AG08395 (cell line): ENCODE data around the gene TAF7L.
"Not testable (repeated sequence)": the region's sequence is repeated elsewhere in the genome, so short reads cannot be mapped to it uniquely, and the experiment has no call there.

Experiments used
- DNase-seq: peaks from one replicate; pipeline ENCODE4 v3.0.0; 2012; ENCODE audit warnings: mixed read lengths, low spot score

The TAF7L gene, protein sequence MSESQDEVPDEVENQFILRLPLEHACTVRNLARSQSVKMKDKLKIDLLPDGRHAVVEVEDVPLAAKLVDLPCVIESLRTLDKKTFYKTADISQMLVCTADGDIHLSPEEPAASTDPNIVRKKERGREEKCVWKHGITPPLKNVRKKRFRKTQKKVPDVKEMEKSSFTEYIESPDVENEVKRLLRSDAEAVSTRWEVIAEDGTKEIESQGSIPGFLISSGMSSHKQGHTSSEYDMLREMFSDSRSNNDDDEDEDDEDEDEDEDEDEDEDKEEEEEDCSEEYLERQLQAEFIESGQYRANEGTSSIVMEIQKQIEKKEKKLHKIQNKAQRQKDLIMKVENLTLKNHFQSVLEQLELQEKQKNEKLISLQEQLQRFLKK

DNA sequence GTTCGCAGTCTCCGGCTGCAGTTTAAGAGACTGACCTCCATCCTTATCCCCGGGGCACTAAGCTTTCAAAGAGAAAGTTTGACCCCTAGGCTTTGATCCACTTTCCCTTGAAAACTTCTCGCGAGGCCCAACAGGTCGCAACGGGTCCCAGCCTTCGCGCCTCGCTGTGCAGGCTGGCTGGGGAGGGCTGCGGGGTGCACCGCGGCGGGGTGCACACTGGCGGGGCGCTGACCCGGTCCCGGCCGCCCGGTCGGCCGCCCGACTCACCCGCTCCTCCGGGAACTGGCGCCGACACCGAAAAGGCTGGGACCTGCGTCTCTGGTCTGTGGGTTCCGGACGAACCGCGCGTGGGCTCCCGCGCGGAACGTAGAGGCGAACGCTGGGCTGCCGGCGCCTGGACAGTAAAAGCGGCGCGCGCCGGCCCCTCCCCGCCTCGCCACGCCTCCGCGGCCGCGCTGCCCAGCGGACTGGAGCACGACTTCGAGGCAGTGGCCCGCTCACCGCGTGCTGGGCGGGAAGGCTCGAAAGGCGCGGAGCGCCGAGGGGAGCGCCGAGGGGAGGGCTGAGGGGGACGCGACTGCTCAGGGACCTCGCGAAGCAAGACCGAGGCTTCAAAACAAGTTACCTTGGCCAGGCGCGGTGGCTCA, at the start of gene TAF7L:
Gene TAF7L, minus strand, starts transcription at position 378 of the 647 bp plus-strand sequence. CDS start 3,791 bp downstream, outside the sequence.
- DNase-seq, result no peak

DNA sequence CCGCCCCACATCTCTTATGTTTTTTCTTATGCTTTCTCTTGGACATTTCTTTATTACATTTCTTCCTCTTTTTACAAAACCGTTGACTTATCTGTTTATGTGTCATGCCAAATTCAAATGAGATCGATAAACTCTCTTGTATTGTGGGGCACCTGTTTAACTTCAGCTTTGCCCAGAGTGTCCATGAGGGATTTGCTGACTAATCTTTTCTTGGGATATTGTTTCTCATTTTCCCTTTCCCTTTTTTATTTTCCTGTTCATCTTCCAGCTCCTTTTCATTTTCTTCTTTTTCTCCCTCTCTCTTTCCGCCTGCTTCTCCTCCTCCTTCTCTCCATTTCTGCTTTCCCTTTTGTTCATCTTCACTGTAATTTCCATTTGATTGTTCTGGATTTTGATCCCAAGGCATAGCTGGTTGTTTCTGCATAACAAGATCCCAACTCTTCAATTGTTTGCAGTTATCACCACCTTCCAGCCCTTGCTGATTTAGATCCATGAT, 46.7 kb upstream of the TAF7L start:
- DNase-seq, result no peak

DNA sequence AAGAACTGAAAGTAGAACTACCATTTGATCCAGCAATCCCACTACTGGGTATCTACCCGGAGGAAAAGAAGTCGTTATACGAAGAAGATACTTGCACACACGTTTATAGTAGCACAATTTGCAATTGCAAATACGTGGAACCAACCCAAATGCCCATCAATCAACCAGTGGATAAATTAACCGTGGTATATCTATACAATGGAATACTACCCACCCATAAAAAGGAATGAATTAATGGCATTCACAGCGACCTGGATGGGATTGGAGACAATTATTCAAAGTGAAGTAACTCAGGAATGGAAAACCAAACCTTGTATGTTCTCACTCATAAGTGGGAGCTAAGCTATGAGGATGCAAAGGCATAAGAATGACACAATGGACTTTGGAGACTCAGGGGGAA, 43.2 kb upstream of the TAF7L start:
- DNase-seq, result not testable (repeated sequence)

DNA sequence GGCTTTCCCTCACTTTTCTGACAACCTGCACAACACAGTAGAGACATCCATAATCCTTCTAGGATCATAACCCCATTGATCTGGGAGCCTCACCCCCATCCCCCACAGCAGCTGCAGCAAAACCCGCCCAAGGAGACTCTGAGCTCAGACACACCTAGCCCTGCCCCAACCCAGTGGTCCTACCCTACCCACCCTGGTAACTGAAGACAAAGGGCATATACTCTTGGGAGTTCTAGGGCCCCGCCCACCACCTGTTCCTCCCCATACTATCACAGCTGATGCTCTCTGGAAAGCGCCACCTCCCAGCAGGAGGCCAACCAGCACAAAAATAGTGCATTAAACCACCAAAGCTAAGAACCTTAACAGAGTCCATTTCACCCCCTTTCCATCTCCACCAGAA, 35.5 kb upstream of the TAF7L start:
- not testable (repeated sequence) for DNase-seq

DNA sequence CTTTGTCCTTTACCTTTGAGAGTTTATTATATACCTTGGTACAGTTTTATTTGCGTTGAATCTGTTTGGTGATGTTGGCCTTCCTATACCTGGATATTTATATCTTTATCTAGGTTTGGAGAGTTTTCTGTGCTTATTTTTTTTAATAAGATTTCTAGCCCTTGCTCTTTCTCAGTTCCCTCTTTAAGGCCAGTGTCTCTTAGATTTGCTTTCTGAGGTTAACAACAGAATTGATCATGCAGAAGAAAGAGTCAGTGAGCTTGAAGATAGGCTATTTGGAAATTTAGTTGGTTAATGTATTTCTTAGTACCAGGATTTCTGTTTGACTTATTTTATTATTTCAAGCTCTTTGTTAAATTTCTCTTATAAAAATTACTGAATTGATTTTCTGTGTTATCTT, 12.7 kb upstream of the TAF7L start:
- DNase-seq, result no peak

DNA sequence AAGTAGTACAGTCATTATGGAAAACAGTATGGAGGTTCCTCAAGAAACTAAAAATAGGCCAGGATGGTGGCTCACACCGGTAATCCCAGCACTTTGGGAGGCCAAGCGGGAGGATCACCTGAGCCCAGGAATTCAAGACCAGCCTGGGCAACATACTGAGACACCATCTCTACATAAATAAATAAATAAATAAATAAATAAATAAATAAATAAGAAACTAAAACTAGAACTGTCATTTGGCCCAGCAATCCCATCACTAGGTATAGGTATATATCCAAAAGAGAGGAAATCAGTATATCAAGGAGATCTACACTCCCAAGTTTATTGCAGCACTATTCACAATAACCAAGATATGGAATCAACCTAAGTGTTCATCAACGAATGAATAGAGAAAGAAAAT, 4.5 kb upstream of the TAF7L start:
- not testable (repeated sequence) for DNase-seq

DNA sequence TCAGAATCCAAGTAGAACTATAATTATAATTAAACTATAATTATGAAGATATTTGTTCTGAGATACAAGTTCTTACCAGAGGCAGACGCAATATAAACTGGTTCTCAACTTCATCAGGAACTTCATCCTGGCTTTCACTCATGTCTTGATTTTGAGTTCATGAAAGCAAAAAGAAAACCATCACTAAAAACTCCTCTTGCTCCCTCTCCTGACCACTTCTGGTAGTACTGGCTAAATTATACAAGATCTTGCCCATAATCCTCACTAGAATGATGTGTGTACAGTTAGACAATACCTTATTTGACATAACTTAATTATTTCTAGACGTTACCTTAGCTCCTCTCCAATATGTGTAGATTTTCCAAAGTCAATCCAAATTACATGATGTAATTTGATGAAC, 3.7 kb downstream of the TAF7L start:
- peak; percentile 47 for DNase-seq

DNA sequence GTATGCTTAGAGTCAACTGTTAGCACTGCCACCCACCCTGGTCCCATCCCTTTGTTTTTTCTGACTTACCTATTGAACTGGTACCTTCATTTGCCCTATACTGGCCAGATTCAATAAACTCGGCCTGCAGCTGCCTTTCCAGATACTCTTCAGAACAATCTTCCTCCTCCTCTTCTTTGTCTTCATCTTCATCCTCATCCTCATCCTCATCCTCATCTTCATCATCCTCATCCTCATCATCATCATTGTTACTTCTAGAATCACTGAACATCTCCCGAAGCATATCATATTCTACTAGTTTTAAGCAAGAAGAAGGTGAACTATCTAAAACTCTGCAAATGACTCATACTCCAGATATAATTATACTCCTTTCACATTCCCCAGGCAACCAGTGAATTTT, 14.9 kb downstream of the TAF7L start:
- no peak for DNase-seq

DNA sequence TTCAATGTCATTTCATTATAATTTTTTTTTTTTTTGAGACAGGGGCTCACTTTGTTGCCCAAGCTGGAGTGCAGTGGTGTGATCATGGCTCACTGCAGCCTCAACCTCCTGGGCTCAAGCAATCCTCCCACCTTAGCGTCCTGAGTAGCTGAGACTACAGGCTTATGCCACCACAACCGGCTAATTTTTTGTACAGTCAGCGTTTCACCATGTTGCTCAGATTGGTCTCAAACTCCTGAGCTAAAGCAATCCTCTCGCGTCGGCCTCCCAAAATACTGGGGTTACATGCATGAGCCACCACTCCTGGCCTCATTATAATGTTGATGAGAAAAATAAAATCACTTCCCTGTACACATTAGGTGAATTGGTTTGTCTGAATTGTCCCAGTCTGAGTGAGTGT, 16.9 kb downstream of the TAF7L start:
- DNase-seq, result no peak

DNA sequence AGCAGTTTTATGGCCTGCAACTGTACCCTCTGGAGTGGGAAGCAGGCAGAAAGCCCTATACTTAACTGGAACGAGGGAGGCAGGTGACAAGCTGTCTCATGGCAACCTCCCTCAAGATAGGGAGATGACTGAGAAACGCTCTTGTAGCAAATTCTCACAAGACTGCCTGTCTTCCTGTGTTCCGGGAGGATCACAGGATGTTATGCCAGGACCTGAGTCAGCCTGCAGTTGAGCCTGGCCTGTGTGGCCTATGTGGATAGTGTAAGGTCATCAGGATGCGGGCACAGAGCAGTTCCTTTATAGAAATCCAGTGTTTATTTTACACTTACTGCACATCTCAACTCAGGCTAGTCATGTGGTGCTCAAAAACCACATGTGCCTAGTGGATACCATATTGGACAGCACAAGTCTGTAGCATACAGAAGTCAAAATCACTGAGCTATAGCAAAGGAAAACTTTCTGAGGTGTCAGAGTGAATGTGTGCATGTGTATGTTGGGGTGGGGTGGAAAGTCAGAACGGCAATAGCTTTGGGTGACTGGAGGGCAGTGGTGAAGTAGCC, 25.2 kb downstream of the TAF7L start:
- peak; percentile 22 for DNase-seq

DNA sequence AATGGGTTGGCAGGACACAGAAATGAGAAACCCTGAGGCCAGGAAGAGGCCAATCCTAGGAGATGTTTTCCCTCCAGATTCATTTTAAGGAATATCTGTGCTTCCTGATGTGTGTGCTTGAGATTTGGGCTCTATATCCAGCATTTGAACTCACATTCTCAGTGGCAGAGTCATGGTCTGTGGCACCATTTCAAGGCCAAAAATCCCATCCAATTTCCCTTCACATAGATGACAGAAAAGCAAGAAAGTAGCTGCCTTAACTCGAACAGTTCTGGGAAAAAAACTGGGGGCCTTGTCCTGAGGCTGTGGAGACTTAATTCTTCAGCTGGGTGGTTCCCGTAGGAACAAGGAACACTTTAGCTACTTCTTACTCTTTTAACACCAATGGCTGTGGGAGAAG, 27.4 kb downstream of the TAF7L start:
- DNase-seq, result peak; percentile 14

DNA sequence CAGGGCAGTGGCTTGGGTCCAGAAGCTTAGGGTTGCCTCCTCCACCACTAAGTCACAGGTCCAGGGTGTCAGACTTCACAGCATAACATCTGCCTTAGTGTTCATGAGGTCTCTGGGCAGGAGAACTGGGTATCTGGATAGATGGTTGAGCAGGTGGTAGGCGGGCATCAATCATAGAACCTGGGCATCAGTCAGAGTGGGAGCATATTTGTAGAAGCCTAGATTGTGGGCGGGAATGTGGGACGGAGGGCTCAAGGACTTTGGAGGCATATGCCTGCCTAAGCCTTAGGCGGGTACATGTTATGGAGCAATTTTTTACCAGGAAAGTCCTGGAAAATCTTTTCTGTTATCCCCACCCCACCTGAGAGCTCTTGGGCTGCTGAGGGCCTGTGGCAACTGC, 28.5 kb downstream of the TAF7L start:
- DNase-seq, result no peak

DNA sequence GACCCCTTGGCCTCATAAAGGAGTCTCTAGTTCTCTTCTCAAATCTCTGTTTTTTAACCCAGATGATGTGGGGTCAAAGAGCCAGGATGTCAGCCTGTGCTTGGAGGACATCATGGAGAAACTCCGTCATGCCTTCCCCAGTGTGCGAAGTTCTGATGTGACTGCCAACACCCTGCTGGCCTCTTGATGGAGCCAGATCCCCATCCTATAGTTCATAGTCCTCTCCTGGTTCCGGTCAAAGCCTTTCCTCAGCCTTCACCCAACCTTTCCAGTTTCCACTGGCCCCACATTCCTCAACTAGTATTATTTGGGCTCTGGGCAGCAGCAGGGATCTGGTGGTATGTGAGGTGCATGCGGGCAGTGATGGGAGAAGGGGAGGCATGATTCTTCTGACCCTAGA, 30.7 kb downstream of the TAF7L start:
- peak; percentile 29 for DNase-seq

DNA sequence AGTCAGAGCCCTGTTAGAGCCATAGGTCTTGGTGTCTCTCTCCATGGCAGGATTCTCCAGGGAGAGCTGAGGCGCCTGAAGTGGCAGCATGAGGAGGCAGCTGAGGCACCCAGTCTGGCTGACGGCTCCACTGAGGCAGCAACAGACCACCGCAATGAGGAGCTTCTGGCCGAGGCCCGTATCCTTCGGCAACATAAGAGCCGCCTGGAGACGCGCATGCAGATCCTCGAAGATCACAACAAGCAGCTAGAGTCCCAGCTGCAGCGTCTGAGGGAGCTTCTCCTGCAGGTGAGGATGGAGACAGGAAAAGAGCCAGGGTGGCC, 32.9 kb downstream of the TAF7L start:
- DNase-seq, result no peak

DNA sequence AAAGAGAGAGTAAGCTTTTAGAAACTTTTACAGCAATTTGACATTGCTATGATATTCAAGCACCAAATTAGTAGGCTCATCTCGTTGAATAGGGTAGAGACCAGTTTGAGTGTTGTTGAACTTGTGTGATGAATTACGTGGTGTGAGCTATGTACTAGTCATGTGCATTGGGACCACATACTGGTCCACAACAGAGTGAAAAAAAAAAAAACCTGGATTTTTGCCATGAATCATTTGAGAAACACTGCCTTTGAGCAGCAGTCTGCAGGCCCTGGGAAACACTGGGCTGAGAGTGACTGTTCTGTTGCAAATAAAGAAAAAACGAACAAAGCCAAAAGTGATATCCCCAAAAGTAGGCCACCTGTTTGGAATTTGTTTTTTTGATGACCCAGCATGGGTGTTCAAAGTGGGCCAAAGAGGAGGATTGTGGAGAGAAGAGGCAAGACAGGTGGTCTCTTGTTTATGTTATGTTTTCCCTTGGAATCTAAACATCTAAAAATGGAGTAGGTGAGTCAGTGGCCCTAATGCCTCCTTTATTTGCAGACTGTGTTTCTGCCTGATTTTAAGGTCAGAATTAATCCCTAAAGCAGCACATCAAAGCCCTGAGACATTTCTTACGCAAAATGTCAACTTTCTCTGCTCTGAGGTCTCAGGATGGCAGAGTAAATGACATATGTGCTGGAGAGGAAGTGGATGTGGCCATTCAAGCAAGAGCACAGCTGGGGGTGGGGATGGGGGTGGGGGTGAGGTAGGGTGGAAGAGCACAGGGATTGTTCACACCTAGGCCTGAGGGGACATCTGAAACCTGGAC, 33.5 kb downstream of the TAF7L start:
- DNase-seq, result peak; percentile 17

DNA sequence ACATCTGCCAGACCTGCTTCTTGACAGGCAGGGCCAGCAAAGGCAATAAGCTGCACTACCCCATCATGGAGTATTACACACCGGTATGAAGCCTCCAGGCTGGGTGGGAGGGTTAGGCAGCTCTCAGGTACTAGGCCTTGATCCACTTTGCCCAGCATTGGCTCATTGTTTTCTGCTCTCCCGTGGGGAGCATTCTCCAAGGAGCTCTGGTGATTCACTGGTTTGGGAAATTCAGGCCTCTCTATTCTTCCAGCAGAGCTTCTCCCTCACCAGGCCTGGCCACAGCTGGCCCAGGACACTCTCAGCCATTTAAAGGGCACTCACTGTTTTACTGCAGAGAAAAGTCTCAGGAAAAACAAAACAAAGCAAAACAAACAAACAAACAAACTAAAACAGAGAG, 38.5 kb downstream of the TAF7L start:
- DNase-seq, result peak; percentile 35

DNA sequence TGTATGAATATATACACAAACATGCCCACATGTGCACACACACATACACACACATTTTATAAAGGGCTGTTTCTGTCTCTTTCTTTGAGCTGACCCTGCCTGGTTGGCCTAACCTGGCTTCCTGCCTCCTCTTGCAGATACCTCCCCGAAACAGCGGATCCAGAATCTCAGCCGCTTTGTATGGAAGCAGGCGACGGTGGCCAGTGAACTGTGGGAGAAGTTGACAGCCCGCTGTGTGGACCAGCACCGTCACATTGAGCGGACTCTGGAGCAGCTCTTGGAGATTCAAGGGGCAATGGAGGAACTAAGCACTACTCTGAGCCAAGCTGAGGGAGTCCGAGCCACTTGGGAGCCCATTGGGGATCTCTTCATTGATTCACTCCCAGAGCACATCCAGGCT, 49.6 kb downstream of the TAF7L start:
- no peak for DNase-seq

DNA sequence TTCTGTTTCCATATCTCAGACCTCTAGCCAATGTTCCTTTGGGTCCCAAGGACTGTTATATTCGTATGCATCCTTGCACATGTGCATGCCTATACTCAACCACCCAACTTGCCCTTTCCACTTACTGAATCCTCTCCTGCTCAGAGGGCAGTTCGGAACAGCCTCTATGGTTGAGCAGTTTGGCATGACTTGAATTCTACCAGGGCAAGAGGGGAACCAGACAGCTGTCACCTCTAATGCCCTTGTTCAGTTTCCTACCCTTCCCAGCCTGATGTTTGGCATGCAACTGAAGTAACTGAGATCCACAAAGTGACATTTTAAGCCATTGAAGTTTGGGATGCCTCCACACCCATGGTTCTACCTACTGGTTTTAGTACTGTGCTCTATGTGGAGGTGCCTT, 54.1 kb downstream of the TAF7L start:
- no peak for DNase-seq

DNA sequence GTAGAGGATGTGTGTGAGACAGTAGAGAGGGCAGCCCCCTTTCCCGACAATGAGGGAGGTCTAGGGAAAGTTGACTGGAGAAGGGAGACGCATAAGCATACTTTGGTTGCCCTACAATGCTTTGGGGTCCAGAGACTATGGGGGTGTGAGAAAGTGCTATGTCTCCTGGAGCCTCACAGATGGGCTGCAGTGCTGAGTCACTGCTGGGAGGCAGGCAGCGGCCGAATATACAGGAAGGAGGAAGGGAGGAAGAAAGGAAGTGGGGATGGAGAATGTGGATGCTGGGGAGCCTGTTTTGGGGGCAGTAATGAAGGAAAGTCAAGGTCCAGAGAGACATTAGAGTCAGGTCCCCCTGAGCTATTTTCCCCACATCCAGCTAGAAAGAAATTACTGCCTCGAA, 58.8 kb downstream of the TAF7L start:
- DNase-seq, result no peak

DNA sequence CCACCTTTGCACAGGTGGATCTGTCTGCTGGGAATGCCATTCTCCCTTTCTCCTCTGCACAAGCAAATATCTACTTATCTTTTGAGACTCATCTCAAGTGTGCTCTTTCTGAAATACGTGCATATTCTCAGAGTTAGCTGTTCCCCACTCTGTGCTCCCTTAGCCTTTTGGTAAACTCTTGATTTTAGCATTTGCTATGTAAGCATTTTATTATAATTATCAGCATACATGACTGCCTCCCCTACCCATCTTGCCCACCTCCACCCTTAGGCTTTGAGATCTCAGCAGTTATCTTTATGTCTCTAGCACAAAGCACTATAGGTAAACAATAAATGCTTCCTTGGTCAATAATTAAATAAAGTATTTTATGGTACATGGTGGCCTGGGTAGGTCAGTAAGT, 60.1 kb downstream of the TAF7L start:
- DNase-seq, result no peak

DNA sequence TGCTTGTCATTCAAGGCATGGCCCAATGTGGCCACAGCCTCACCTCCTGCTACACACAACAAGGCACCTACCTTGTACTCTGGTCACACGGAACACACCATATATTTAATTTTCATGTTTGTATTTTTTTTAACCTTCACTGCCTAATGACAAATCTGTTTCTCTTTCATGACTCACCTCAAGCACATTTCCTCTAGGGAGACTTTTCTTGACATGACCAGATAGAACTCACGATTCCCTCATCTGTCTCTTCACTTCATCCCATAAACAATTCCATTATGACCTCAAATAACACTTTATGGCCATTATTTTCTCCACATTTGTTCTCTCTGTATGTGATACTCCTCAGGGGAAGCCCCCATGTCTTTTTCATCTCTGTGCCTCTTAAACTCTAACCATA, 60.5 kb downstream of the TAF7L start:
- DNase-seq, result peak; percentile 17

DNA sequence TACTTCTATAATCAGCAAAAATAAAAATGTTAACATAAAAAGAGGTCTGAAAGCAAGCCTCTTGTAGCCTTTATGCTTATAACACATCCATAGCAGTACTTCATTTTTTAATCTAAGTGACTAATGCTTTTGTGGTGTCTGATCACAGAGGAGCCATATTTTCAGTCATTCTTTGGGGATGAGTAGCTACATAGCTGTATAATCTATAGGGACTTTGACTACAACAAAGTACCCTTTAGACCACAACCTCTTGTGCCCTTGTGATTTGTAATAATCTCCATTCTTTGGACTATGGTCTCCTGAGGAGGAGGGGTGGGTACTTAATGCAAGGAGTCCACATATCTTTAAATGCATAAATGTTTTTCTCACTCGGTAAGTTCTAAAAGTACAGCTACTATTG, 62.0 kb downstream of the TAF7L start:
- DNase-seq, result peak; percentile 35

DNA sequence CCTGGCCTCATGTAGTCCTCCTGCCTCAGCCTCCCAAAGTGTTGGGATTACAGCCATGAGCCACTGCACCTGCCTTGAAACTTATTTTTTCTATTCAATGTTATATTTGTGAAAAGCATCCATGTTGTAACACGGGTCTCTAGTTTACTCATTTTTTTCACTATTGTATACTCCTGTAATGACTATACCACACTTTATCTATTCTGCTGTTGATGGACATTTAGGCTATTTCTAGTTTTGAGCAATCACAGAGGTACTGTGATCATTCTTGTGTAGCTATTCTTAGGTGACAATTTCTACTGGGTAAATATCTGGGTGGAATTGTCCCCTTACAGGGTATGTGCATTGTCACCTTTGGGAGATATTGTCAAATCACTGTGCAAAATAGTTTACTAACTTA, 67.9 kb downstream of the TAF7L start:
- no peak for DNase-seq
